ENCODE measurements around the gene NABP1.

Gene NABP1

DNA sequence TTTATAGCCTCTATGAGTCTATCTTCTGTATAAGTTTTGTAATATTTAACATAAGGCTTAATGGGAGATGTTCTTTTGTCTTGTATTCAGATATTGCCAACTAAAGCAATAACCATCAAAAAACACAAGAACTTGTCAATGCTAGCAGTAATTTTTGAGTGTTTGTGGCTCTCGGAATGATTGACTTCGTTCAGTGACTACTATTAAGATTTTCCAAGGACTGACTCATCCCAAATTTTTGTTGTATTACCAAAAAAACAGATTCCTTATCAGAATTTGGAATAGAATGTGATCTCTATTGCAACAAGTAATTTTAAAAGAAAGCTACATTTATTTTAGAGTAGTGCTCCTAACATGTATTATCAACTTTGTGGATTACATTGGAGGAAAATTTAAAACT lies 8.1 kb downstream of the NABP1 start:
- TF ChIP-seq ZFX (IDR thresholded peaks at IDR 0.05) (no peak), CTCF (conservative IDR thresholded peaks at IDR 0.05) (no peak)
- H3K27ac ChIP-seq = no peak overlapping the region

GRCh38 chr2:191686729-191687128 lies 8.8 kb downstream of the NABP1 start:
- H3K27ac ChIP-seq = no peak overlapping the region

DNA sequence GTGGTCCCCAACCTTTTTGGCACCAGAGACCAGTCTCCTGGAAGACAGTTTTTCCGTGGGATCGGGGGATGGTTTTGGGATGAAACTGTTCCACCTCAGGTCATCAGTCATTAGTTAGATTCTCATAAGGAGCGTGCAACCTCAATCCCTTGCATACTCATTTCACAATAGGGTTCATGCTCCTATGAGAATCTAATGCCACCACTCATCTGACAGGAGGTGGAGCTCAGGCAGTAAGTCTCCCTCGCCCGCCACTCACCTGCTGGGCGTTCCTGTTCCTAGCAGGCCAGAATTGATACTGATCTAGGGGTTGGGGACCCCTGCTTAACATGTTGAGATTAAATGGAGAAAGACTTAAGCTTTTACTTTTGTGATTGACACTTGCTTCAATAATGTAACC lies 9.9 kb downstream of the NABP1 start:
- H3K27ac ChIP-seq = no peak overlapping the region
- TF ChIP-seq CTCF (conservative IDR thresholded peaks at IDR 0.05) = no peak
- no peak for TF ChIP-seq ZFX (IDR thresholded peaks at IDR 0.05)

More at GRCh38 chr2:191686729-191687128, 8.8 kb downstream of the NABP1 start:
- TF ChIP-seq CTCF (conservative IDR thresholded peaks at IDR 0.05) (no peak), ZFX (IDR thresholded peaks at IDR 0.05) (no peak)

DNA sequence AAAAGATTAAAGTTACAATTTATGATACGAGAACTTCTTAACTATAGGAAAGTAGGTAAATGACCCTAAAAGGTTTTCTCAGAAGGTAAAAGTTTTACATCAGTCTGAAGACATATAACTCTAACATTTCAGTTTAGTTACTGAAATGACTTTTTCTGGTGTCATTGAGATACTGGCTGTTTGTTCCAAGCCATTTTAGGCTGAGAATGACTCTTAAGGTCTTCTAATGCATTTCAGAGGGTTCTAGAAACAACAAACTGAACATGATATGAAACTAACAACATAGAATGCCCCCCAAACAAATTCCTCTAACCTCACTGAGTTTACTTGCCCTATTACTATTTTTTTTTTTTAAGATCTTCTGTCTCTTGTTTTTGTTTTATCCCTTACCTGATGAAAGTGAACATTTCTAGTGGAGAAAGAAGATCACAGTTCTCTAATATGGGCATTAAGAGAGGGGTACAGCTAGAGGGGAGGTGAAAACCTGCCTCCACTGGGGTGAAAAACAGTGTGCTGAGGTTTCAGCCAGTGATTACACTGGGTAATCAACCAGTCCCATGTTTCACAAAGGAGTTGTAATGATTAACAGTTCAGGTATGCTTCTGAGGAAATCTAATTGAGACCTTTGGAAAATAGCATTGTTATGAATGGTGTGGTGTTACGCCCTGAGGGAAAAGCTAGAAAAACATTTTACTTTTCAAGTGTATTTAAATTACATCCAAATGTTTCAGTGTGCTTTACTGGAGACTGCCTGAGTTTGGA lies 11.2 kb downstream of the NABP1 start:
- TF ChIP-seq CTCF (conservative IDR thresholded peaks at IDR 0.05) (no peak), ZFX (IDR thresholded peaks at IDR 0.05) (no peak)
- no peak overlapping the region for H3K27ac ChIP-seq

DNA sequence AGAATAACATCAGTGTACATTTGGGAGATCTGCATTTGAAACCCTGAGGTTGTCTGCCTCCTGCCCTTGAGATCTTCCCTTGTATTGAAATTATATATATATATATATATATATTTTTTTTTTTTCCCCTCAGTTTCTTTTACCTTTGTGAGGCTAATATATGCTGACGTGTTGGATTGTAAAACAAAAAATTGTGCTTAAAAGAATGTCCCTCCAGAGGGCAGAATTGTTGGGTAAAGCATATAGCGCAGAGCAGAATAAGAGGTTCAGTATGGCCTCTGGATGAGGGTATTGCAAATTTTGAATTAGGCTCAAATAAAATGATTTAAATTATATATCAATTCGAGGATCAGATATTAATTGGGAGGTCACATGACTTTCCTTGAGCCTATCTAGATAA lies 12.4 kb downstream of the NABP1 start:
- no peak overlapping the region for H3K27ac ChIP-seq

DNA sequence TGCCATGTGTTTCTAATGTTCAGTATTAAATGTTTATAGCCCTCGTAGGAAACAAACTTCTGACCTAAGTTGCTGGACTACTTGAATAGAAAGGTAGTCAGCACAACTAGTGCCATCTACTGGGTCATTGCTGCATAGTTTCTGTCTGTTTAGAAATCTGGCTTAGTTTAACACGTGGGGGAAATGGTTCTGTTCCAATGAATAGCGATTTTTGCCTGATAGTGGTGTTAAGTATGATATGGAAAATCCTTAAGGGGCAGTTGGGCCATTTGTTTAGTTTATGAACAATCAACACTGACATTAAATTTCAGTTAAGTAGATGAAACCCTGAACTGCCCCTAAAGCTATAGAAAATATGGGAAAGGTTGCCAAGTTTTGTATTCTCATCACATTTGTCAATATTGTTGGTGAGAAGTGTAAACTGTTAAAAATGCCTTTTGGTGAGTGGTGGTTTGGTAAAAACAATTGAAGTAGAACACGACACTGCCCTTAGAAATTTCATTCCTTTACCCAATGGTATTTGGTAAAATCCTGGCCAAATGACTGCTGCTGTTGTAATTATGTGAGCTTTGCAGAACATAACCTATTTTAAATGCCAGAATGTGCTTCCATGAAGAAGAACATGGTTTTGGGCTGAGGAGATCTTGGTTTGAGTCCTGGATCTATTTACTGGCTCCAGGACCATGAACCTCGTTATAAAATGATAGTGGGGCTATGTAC lies 13.2 kb downstream of the NABP1 start:
- H3K27ac ChIP-seq = no peak overlapping the region
- TF ChIP-seq CTCF (conservative IDR thresholded peaks at IDR 0.05) (peak; percentile 82), ZFX (IDR thresholded peaks at IDR 0.05) (no peak)

More for the DNA sequence above, 12.4 kb downstream of the NABP1 start:
- TF ChIP-seq CTCF (conservative IDR thresholded peaks at IDR 0.05) (no peak), ZFX (IDR thresholded peaks at IDR 0.05) (no peak)

GRCh38 chr2:191691898-191692297 lies 14.0 kb downstream of the NABP1 start:
- no peak overlapping the region for H3K27ac ChIP-seq
- TF ChIP-seq CTCF (conservative IDR thresholded peaks at IDR 0.05) (no peak), ZFX (IDR thresholded peaks at IDR 0.05) (no peak)

All from C4-2B (cell line).